ENCODE data around the gene VPS4B.

GRCh38 chr18:63344263-63344662 lies 78.0 kb downstream of the VPS4B start:
- TF ChIP-seq, protein P1, sequence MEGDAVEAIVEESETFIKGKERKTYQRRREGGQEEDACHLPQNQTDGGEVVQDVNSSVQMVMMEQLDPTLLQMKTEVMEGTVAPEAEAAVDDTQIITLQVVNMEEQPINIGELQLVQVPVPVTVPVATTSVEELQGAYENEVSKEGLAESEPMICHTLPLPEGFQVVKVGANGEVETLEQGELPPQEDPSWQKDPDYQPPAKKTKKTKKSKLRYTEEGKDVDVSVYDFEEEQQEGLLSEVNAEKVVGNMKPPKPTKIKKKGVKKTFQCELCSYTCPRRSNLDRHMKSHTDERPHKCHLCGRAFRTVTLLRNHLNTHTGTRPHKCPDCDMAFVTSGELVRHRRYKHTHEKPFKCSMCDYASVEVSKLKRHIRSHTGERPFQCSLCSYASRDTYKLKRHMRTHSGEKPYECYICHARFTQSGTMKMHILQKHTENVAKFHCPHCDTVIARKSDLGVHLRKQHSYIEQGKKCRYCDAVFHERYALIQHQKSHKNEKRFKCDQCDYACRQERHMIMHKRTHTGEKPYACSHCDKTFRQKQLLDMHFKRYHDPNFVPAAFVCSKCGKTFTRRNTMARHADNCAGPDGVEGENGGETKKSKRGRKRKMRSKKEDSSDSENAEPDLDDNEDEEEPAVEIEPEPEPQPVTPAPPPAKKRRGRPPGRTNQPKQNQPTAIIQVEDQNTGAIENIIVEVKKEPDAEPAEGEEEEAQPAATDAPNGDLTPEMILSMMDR (IDR thresholded peaks at IDR 0.05; ENCODE audit: extremely low read depth in 1 of 2, insufficient read depth in 1 of 2, low read depth in 1 of 2, low read length in 2 of 2), result no peak
- no peak for TF ChIP-seq EZH2 (IDR thresholded peaks at IDR 0.05; ENCODE audit: borderline replicate concordance, low read depth, low read length, severe bottlenecking)
- no peak for TF ChIP-seq POLR2A (IDR thresholded peaks at IDR 0.05; ENCODE audit: low read depth, low read length)
- no peak for TF ChIP-seq FOS (IDR thresholded peaks at IDR 0.05; ENCODE audit: borderline replicate concordance, insufficient read depth, low read length)
